ENCODE data around the gene SEZ6L2.

Gene SEZ6L2

DNA sequence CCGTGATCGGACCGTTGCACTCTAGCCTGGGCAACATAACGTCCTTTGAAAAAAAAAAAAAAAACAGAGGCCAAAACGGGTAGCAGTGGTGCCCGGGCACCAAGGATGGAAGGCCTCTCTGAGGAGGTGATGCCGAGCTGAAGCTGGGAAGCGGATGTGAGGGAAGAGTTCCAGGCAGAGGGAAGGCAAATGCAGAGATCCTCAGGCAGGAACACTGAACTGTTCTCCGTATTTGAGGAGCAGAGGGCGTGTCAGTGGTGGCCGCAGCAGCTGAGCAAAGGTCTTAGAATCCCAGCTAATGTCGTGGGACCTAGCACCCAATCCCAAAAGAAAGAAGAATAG is 27.3 kb upstream of the SEZ6L2 start (continued):
- TF ChIP-seq, protein P1, sequence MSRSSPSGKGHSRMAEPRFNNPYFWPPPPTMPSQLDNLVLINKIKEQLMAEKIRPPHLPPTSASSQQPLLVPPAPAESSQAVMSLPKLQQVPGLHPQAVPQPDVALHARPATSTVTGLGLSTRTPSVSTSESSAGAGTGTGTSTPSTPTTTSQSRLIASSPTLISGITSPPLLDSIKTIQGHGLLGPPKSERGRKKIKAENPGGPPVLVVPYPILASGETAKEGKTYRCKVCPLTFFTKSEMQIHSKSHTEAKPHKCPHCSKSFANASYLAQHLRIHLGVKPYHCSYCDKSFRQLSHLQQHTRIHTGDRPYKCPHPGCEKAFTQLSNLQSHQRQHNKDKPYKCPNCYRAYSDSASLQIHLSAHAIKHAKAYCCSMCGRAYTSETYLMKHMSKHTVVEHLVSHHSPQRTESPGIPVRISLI (tag by site-specific recombination; IDR thresholded peaks at IDR 0.05): peak; percentile 90
- TF ChIP-seq, protein P2, sequence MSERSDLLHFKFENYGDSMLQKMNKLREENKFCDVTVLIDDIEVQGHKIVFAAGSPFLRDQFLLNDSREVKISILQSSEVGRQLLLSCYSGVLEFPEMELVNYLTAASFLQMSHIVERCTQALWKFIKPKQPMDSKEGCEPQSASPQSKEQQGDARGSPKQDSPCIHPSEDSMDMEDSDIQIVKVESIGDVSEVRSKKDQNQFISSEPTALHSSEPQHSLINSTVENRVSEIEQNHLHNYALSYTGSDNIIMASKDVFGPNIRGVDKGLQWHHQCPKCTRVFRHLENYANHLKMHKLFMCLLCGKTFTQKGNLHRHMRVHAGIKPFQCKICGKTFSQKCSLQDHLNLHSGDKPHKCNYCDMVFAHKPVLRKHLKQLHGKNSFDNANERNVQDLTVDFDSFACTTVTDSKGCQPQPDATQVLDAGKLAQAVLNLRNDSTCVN (tag by site-specific recombination; optimal IDR thresholded peaks at IDR 0.05): no peak
- no peak for TF ChIP-seq ZNF10 (tag by site-specific recombination; IDR thresholded peaks at IDR 0.05)
- TF ChIP-seq, protein P3, sequence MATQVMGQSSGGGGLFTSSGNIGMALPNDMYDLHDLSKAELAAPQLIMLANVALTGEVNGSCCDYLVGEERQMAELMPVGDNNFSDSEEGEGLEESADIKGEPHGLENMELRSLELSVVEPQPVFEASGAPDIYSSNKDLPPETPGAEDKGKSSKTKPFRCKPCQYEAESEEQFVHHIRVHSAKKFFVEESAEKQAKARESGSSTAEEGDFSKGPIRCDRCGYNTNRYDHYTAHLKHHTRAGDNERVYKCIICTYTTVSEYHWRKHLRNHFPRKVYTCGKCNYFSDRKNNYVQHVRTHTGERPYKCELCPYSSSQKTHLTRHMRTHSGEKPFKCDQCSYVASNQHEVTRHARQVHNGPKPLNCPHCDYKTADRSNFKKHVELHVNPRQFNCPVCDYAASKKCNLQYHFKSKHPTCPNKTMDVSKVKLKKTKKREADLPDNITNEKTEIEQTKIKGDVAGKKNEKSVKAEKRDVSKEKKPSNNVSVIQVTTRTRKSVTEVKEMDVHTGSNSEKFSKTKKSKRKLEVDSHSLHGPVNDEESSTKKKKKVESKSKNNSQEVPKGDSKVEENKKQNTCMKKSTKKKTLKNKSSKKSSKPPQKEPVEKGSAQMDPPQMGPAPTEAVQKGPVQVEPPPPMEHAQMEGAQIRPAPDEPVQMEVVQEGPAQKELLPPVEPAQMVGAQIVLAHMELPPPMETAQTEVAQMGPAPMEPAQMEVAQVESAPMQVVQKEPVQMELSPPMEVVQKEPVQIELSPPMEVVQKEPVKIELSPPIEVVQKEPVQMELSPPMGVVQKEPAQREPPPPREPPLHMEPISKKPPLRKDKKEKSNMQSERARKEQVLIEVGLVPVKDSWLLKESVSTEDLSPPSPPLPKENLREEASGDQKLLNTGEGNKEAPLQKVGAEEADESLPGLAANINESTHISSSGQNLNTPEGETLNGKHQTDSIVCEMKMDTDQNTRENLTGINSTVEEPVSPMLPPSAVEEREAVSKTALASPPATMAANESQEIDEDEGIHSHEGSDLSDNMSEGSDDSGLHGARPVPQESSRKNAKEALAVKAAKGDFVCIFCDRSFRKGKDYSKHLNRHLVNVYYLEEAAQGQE (tag by site-specific recombination; IDR thresholded peaks at IDR 0.05): no peak
- TF ChIP-seq WT1 (tag by site-specific recombination; IDR thresholded peaks at IDR 0.05): no peak
- TF ChIP-seq ZNF664 (tag by site-specific recombination; IDR thresholded peaks at IDR 0.05): no peak
- no peak for TF ChIP-seq HOXD13 (CRISPR knock-in tag; IDR thresholded peaks at IDR 0.05; ENCODE audit: borderline replicate concordance)

DNA sequence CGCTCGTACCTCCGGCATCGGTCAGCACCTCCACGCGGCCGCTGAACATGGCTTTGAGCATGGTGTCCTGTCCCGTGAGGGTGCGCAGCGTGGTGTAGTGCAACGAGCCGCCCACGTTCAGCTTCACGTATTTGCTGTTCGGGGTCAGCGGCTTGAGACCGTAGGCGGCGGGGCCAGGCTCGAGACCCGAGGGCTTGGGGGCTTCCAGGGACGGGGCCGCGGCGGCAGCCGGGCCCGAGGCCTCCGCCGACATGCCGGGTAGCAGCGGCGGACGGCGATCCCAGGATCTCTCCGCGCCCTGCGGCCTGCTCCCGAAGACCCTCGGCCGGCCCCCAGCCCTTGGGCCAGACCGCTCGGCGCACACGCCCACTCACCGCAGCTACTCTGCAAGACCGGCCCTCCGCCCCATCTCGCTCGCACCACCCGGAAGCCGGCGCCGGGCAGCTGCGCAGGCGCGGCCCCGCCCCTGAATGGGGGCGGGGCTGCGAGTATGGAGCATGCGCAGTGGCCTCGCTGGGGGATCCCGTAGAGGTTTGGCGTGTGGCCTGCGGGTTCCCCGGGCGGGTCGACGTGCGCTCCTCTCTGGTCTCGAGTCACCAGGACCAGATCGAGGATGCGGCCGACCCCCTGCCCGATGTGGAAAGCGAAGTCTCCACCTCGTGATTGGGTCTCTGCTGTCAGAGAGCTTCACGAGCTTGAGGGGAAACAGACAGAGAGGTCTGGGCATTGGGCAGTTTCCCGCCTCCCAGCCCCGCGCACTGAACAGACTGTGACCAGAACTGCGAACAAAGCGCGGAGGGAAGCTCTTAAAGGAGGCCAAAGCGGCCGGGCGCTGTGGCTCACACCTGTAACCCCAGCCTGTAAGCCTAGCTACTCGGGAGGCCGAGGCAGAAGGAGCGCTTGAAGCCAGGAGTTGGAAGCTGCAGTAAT is 26.7 kb upstream of the SEZ6L2 start, which contains the start of gene KCTD13:
Gene KCTD13 (minus strand): TSS at position 446 of the 930 bp plus-strand sequence. CDS start 193 bp downstream, at position 253.
- Histone ChIP-seq H3K36me3 (ENCODE audit: control insufficient read depth in 2 of 2, insufficient read depth in 1 of 2, low read length in 2 of 2) (peaks cover 5 to 18% of the 10 kb centered on the region in 2 experiments), H3K9me3 (ENCODE audit: control insufficient read depth, insufficient read depth, low read depth, low read length) (no peaks in the 10 kb centered on the region), H3K4me1 (ENCODE audit: control insufficient read depth, insufficient read depth, low read length) (peaks cover 4% of the 10 kb centered on the region; the same call in 1 of the 2 replicates), H3K4me3 (ENCODE audit: low read depth, low read length) (peak within 1 kb of the TSS; percentile 97), H3K27ac (ENCODE audit: extremely low read depth, low read depth, low read length) (peak within 1 kb of the TSS; percentile 73)
- POLR2A ChIA-PET: interaction anchor here (0.5 to 5.3 kb wide), 25 partner anchors 10 to 1028 kb away, joined by 3 to 58 read pairs (median 5); partner anchors contain the start of genes HIRIP3, MAZ, SEZ6L2 and TAOK2
- CTCF ChIA-PET: interaction anchor here (0.6 to 1.8 kb wide), 8 partner anchors 9 to 106 kb away, joined by 3 to 8 read pairs (median 4); no protein-coding TSS in a partner anchor
- TF ChIP-seq, protein P4, sequence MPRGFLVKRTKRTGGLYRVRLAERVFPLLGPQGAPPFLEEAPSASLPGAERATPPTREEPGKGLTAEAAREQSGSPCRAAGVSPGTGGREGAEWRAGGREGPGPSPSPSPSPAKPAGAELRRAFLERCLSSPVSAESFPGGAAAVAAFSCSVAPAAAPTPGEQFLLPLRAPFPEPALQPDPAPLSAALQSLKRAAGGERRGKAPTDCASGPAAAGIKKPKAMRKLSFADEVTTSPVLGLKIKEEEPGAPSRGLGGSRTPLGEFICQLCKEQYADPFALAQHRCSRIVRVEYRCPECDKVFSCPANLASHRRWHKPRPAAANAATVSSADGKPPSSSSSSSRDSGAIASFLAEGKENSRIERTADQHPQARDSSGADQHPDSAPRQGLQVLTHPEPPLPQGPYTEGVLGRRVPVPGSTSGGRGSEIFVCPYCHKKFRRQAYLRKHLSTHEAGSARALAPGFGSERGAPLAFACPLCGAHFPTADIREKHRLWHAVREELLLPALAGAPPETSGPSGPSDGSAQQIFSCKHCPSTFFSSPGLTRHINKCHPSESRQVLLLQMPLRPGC (tag by site-specific recombination; IDR thresholded peaks at IDR 0.05): 0 out of 2 replicates have a peak, but pooled peaks have one; percentile 23
- TF ChIP-seq ZNF19 (tag by site-specific recombination; IDR thresholded peaks at IDR 0.05; ENCODE audit: low read depth): no peak
- TF ChIP-seq, protein P5, sequence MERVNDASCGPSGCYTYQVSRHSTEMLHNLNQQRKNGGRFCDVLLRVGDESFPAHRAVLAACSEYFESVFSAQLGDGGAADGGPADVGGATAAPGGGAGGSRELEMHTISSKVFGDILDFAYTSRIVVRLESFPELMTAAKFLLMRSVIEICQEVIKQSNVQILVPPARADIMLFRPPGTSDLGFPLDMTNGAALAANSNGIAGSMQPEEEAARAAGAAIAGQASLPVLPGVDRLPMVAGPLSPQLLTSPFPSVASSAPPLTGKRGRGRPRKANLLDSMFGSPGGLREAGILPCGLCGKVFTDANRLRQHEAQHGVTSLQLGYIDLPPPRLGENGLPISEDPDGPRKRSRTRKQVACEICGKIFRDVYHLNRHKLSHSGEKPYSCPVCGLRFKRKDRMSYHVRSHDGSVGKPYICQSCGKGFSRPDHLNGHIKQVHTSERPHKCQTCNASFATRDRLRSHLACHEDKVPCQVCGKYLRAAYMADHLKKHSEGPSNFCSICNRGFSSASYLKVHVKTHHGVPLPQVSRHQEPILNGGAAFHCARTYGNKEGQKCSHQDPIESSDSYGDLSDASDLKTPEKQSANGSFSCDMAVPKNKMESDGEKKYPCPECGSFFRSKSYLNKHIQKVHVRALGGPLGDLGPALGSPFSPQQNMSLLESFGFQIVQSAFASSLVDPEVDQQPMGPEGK (tag by site-specific recombination; IDR thresholded peaks at IDR 0.05): no peak
- TF ChIP-seq, protein P6, sequence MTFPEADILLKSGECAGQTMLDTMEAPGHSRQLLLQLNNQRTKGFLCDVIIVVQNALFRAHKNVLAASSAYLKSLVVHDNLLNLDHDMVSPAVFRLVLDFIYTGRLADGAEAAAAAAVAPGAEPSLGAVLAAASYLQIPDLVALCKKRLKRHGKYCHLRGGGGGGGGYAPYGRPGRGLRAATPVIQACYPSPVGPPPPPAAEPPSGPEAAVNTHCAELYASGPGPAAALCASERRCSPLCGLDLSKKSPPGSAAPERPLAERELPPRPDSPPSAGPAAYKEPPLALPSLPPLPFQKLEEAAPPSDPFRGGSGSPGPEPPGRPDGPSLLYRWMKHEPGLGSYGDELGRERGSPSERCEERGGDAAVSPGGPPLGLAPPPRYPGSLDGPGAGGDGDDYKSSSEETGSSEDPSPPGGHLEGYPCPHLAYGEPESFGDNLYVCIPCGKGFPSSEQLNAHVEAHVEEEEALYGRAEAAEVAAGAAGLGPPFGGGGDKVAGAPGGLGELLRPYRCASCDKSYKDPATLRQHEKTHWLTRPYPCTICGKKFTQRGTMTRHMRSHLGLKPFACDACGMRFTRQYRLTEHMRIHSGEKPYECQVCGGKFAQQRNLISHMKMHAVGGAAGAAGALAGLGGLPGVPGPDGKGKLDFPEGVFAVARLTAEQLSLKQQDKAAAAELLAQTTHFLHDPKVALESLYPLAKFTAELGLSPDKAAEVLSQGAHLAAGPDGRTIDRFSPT (tag by site-specific recombination; IDR thresholded peaks at IDR 0.05): no peak
- TF ChIP-seq ZNF350 (tag by site-specific recombination; IDR thresholded peaks at IDR 0.05): no peak
- TF ChIP-seq, protein P7, sequence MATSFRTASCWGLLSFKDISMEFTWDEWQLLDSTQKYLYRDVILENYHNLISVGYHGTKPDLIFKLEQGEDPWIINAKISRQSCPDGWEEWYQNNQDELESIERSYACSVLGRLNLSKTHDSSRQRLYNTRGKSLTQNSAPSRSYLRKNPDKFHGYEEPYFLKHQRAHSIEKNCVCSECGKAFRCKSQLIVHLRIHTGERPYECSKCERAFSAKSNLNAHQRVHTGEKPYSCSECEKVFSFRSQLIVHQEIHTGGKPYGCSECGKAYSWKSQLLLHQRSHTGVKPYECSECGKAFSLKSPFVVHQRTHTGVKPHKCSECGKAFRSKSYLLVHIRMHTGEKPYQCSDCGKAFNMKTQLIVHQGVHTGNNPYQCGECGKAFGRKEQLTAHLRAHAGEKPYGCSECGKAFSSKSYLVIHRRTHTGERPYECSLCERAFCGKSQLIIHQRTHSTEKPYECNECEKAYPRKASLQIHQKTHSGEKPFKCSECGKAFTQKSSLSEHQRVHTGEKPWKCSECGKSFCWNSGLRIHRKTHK (tag by site-specific recombination; IDR thresholded peaks at IDR 0.05): no peak
- TF ChIP-seq ZNF16 (tag by site-specific recombination; IDR thresholded peaks at IDR 0.05; ENCODE audit: low read depth): no peak
- TF ChIP-seq, protein P8, sequence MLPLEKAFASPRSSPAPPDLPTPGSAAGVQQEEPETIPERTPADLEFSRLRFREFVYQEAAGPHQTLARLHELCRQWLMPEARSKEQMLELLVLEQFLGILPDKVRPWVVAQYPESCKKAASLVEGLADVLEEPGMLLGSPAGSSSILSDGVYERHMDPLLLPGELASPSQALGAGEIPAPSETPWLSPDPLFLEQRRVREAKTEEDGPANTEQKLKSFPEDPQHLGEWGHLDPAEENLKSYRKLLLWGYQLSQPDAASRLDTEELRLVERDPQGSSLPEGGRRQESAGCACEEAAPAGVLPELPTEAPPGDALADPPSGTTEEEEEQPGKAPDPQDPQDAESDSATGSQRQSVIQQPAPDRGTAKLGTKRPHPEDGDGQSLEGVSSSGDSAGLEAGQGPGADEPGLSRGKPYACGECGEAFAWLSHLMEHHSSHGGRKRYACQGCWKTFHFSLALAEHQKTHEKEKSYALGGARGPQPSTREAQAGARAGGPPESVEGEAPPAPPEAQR (tag by site-specific recombination; IDR thresholded peaks at IDR 0.05): no peak
- peak; percentile 80 for TF ChIP-seq ZBTB20 (tag by site-specific recombination; IDR thresholded peaks at IDR 0.05)
- TF ChIP-seq ZNF670 (tag by site-specific recombination; IDR thresholded peaks at IDR 0.05; ENCODE audit: low read depth): no peak
- no peak for TF ChIP-seq ZNF274 (IDR thresholded peaks at IDR 0.05; ENCODE audit: low read length)
- no peak for TF ChIP-seq ZNF274 (tag by site-specific recombination; IDR thresholded peaks at IDR 0.05; ENCODE audit: borderline replicate concordance)
